Daoy (cell line): ENCODE data around the gene ARHGAP27. TPM values are rescaled to one million over a fixed set of nuclear protein-coding genes. Genes with fewer than 3 reads are reported as not detected.
"Not testable (repeated sequence)": the region's sequence is repeated elsewhere in the genome, so short reads cannot be mapped to it uniquely, and the experiment has no call there.

ENCODE experiments used
- DNase-seq: peaks from one replicate; pipeline ENCODE4 v3.0.0-alpha.2; 2015; ENCODE audit warnings: low read depth
- total RNA-seq: library from RNA; depleted of rRNA; stranded (reverse); fragments of >200 nt; shearing (Covaris generic); gene quantifications from 2 replicates; pipeline ENCODE4 v1.2.3, GENCODE V29; 2014; rRNA removed

Gene ARHGAP27
- total RNA-seq, 1 experiment from 2014 or later: 3.3 TPM

GRCh38 chr17:45363498-45363897, 69.2 kb downstream of the ARHGAP27 start:
- no peak for DNase-seq

DNA sequence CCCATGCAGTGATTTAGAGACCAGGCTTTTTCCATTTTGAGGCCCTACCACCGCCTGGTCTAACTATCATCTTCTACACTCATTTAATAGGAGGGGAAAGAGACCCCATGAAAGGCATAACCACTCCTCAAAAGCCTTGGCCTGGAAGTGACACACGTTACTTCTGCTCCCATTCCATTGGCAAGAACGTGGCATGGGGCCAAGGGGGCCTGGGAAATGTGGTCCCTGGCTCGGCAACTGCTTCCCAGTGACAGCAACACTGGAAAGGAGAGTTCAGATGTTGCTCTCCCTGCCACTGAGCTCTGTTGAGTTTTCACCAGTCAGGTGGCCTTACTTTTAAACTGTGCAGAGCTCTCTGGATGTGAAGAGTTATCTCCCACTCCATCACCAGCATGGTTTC, 70.7 kb downstream of the ARHGAP27 start:
- no peak for DNase-seq

GRCh38 chr17:45361451-45361850, 71.2 kb downstream of the ARHGAP27 start:
- DNase-seq: no peak

DNA sequence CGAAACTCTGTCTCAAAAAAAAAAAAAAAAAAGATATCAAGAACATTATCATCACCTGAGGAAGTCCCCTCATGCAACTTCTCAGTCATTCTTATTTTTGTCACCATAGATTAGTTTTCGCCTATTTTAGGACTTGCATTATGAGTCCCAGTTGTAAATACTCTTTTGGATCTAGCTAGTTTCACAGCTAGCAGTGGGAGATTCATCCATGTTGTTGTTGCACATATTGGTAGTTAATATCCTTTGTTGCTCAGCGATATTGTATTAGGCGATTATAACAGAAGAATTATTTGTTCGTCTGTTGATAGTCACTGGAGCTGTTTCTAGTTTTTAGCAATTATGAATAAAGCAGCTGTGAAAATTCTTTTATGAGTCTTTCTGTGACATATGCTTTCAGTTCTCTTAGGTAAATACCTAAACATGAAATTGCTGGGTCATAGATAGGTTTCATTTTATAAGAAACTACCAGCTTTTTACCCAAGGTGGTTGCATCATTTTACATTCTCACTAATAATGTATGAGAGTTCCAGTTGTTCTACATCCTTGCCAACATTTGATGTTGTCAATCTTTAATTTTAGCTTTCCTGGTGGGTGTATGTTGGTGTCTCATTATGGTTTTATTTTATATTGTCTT, 75.2 kb downstream of the ARHGAP27 start:
- DNase-seq: no peak

- DNase-seq: no peak
Measured at GRCh38 chr17:45355087-45355486, 77.6 kb downstream of the ARHGAP27 start.

DNA sequence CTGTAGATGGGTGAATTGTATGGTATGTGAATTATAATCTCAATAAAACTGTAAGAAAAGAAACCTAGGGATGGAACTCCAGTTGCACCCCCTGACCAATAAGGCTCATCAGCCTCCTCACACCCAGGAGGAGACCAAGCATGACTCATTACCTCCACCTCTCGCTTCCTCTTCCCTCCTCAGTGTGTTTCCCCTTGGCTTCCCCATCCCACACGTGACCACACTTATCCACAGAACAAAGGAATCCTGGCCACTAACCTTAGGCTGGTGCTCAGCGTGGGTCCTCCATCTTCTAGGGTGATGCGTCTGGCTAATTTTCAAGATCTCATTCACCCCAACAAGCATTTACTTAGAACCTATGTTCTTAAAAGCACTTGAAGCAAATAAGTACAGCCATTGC, 79.6 kb downstream of the ARHGAP27 start:
- peak; percentile 43 for DNase-seq

DNA sequence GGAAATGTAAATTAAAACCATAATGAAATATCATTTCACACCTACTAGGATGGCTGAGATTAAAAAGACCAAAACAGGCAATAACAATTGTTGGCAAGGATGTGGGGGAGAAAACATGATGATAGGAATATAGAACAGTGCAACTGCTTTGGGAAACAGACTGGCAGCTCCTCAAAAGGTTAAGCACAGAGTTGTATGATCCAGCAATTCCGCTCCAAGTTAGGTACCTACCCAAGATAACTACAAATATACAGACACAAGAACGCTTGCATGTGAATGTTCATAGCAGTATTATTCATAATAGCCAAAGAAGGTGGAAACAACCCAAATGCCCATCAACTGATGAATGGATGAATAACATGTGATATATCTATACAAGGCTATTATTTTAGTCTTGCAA, 80.8 kb downstream of the ARHGAP27 start:
- no peak for DNase-seq

- DNase-seq: no peak
Measured at GRCh38 chr17:45347444-45347843, 85.2 kb downstream of the ARHGAP27 start.

- DNase-seq: no peak
Measured at GRCh38 chr17:45346216-45347015, 86.3 kb downstream of the ARHGAP27 start.

GRCh38 chr17:45345554-45346215, 87.0 kb downstream of the ARHGAP27 start:
- DNase-seq: no peak

- no peak for DNase-seq
Measured at GRCh38 chr17:45345246-45345553, 87.5 kb downstream of the ARHGAP27 start.

DNA sequence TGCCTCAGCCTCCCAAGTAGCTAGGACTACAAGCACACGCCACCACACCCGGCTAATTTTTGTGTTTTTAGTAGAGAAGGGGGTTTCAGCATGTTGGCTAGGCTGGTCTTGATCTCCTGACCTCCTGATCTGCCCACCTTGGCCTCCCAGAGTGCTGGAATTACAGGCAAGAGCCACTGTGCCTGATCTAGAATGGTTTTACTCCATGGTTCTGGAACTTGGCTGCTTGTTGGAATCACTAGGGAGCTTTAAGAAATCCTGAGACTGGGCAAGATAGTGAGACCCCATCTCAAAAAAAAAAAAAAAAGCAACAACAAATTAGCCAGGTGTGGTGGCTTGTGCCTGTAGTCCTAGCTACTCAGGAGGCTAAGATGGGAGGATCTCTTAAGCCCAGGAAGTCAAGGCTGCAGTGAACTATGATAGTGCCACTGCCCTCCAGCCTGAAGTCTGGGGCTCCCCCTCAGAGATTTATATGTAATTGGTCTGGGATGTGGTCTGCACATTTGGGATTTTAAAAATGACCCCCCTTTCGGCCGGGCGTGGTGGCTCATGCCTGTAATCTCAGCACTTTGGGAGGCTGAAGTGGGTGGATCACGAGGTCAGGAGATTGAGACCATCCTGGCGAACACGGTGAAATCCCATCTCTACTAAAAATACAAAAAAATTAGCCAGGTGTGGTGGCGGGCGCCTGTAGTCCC, 88.6 kb downstream of the ARHGAP27 start:
- not testable (repeated sequence) for DNase-seq

Other genes with a start within 250 kb of the ARHGAP27 start
- gene FMNL1, start 211.0 kb downstream of the ARHGAP27 start, total RNA-seq: 6.3 and 9.2 TPM in 2 replicates
- not detected in 2 replicates for gene SPATA32, start 170.8 kb downstream of the ARHGAP27 start, total RNA-seq
- gene MAP3K14, start 115.8 kb downstream of the ARHGAP27 start, total RNA-seq: 11.3 and 13.9 TPM in 2 replicates
- 7.7 and 10.0 TPM in 2 replicates for gene PLEKHM1, start 57.9 kb upstream of the ARHGAP27 start, total RNA-seq